PFSK-1 (cell line): ENCODE results near the gene RNF115.

Experiments used
- FOXP2 ChIP-seq: optimal IDR thresholded peaks from 2 replicates; pipeline ENCODE3; 2011; ENCODE audit warnings: borderline replicate concordance, control low read depth, inconsistent platforms; ENCODE audit not compliant: insufficient read depth; ENCODE audit errors: extremely low read length, extremely low read depth
- POLR2AphosphoS5 ChIP-seq: IDR thresholded peaks from 2 replicates; pipeline ENCODE4 v1.6.1; 2012; ENCODE audit warnings: low read depth, mild to moderate bottlenecking, control low read depth, low read length, moderate library complexity
- REST ChIP-seq, 2 experiments: IDR thresholded peaks; 2 replicates each; pipeline versions ENCODE4 v1.6.1 to v1.8.0; 2011 to 2012; ENCODE audit warnings: low read depth in 2 of 2, low read length in 2 of 2, control low read depth in 1 of 2, inconsistent platforms in 1 of 2, mild to moderate bottlenecking in 1 of 2, moderate library complexity in 1 of 2; ENCODE audit not compliant: insufficient read depth in 1 of 2
- SIN3A ChIP-seq: IDR thresholded peaks from 2 replicates; pipeline ENCODE4 v1.6.1; 2012; ENCODE audit warnings: mild to moderate bottlenecking, low read length, moderate library complexity, borderline replicate concordance; ENCODE audit not compliant: insufficient read depth
- TAF1 ChIP-seq: IDR thresholded peaks from 2 replicates; pipeline ENCODE4 v1.6.1; 2012; ENCODE audit warnings: low read length, control low read depth, borderline replicate concordance; ENCODE audit not compliant: insufficient read depth

RNF115 gene

GRCh38 chr1:145711213-145711651, 112.7 kb downstream of the RNF115 start:
- TF ChIP-seq REST (IDR thresholded peaks at IDR 0.05; ENCODE audit: insufficient read depth in 1 of 2, low read depth in 2 of 2, low read length in 2 of 2) = no peak

GRCh38 chr1:145710291-145711027, 113.4 kb downstream of the RNF115 start:
- no peak for TF ChIP-seq TAF1
- TF ChIP-seq SIN3A = no peak
- TF ChIP-seq FOXP2 = no peak
- no peak for TF ChIP-seq REST (IDR thresholded peaks at IDR 0.05; ENCODE audit: insufficient read depth in 1 of 2, low read depth in 2 of 2, low read length in 2 of 2)
- no peak for TF ChIP-seq POLR2AphosphoS5

- TF ChIP-seq POLR2AphosphoS5 (no peak), SIN3A (no peak), FOXP2 (no peak), TAF1 (no peak), REST (IDR thresholded peaks at IDR 0.05; ENCODE audit: insufficient read depth in 1 of 2, low read depth in 2 of 2, low read length in 2 of 2) (no peak)
These were observed 115.8 kb downstream of the RNF115 start for GRCh38 chr1:145708063-145708462.

GRCh38 chr1:145707183-145707867, 116.6 kb downstream of the RNF115 start, which contains the start of gene PDZK1:
PDZK1 (minus strand) TSS chr1:145707368; CDS start chr1:145688021, 19,347 bp downstream.
- TF ChIP-seq FOXP2 (no peak), POLR2AphosphoS5 (no peak), TAF1 (no peak), SIN3A (no peak), REST (IDR thresholded peaks at IDR 0.05; ENCODE audit: insufficient read depth in 1 of 2, low read depth in 2 of 2, low read length in 2 of 2) (no peak)
